ENCODE results near the gene PCGF6. TPM values are rescaled to one million over a fixed set of nuclear protein-coding genes. Genes with fewer than 3 reads are reported as not detected.

The PCGF6 gene

Small RNAs within 50 kb of the gene (small RNA-seq; reads per million reads assigned to genes)
- not detected for gene RNU11-3P (ENCODE audit: insufficient read depth)

Measured in neuronal stem cell (in vitro differentiated cells).